PC-9 (cell line): ENCODE results near the gene HMGCS1. TPM values are rescaled to one million over a fixed set of nuclear protein-coding genes. Genes with fewer than 3 reads are reported as not detected.

Source experiments
- BruUV-seq: library from RNA; stranded (reverse); fragments of 400-500 nt; replicated peaks from 2 replicates; lab custom pipeline; 2021; lab: Mats Ljungman, UMichigan
- CTCF ChIA-PET: fragments of 300-600 bp; sonication (Branson Sonifier 250); formaldehyde crosslinking; loops from one replicate; lab custom pipeline; 2022; ENCODE audit warnings: antibody characterized with exemption; lab: Charles Lee
- POLR2A ChIA-PET: fragments of 300-600 bp; sonication (Branson Sonifier 250); formaldehyde crosslinking; loops from one replicate; lab custom pipeline; 2022; ENCODE audit warnings: antibody characterized with exemption; ENCODE audit not compliant: unreplicated experiment; lab: Charles Lee
- DNase-seq, 2 experiments: peaks; one replicate each; pipeline versions ENCODE4 v3.0.0 to v3.0.0-alpha.2; 2015 to 2022; ENCODE audit warnings: mixed read lengths in 1 of 2
- H2AFZ ChIP-seq: fragments of 200-600 bp; sonication (generic); 2 replicates; pipeline ENCODE4 v1.8.1; 2017; ENCODE audit warnings: antibody characterized with exemption
- H3F3A ChIP-seq: fragments of 200-600 bp; sonication (generic); 2 replicates; pipeline ENCODE4 v1.8.1; 2017; ENCODE audit warnings: antibody characterized with exemption, mild to moderate bottlenecking, low read depth; ENCODE audit not compliant: insufficient read depth
- H3K27ac ChIP-seq: fragments of 200-600 bp; sonication (generic); 2 replicates; pipeline ENCODE4 v1.6.1; 2016; ENCODE audit warnings: mixed run types
- H3K27me3 ChIP-seq: fragments of 200-600 bp; sonication (generic); 2 replicates; pipeline ENCODE4 v1.6.1; 2016; ENCODE audit warnings: low read depth, mixed run types; ENCODE audit not compliant: insufficient read depth
- H3K36me3 ChIP-seq: fragments of 200-600 bp; sonication (generic); 2 replicates; pipeline ENCODE4 v1.6.1; 2016; ENCODE audit warnings: low read depth, mixed run types
- H3K4me1 ChIP-seq: fragments of 200-600 bp; sonication (generic); replicated peaks from 2 replicates; pipeline ENCODE4 v1.6.1; 2016; ENCODE audit warnings: mixed run types; ENCODE audit not compliant: insufficient read depth
- H3K4me2 ChIP-seq: fragments of 200-600 bp; sonication (generic); 2 replicates; pipeline ENCODE4 v1.6.1; 2017; ENCODE audit warnings: mixed run types
- H3K4me3 ChIP-seq: fragments of 200-600 bp; sonication (generic); 2 replicates; pipeline ENCODE4 v1.6.1; 2016; ENCODE audit warnings: mixed run types
- H3K79me2 ChIP-seq: fragments of 200-600 bp; sonication (generic); 2 replicates; pipeline ENCODE4 v1.6.1; 2017; ENCODE audit warnings: low read depth, mixed run types
- H3K9me2 ChIP-seq: fragments of 200-600 bp; sonication (generic); 2 replicates; pipeline ENCODE4 v1.8.1; 2017; ENCODE audit warnings: mild to moderate bottlenecking; ENCODE audit not compliant: insufficient read depth
- H3K9me3 ChIP-seq: fragments of 200-600 bp; sonication (generic); 2 replicates; pipeline ENCODE4 v1.8.1; 2016; ENCODE audit warnings: low read depth; ENCODE audit not compliant: insufficient read depth
- H4K20me1 ChIP-seq: fragments of 200-600 bp; sonication (generic); 2 replicates; pipeline ENCODE4 v1.8.1; 2017; ENCODE audit not compliant: insufficient read depth
- EZH2 ChIP-seq: fragments of 200-600 bp; sonication (generic); IDR thresholded peaks from 2 replicates; pipeline ENCODE4 v1.8.0; 2017; ENCODE audit warnings: antibody characterized with exemption, low read depth
- intact Hi-C: fragments of 100-400 bp; cut with micrococcal nuclease; formaldehyde crosslinking; loops from one replicate; pipeline ENCODE4 v1.10.0; 2022; ENCODE audit not compliant: unreplicated experiment
- total RNA-seq: library from RNA; stranded (reverse); gene quantifications from 2 replicates; pipeline ENCODE4 v1.2.3, GENCODE V29; 2021
- TF ChIP-seq, protein P1 (sequence below): fragments of 200-600 bp; sonication (generic); conservative IDR thresholded peaks from 2 replicates; pipeline ENCODE4 v1.6.1; 2017; ENCODE audit warnings: mixed run types, antibody characterized with exemption, mild to moderate bottlenecking, moderate library complexity

HMGCS1 gene
- total RNA-seq, 1 experiment from 2014 or later: 189 TPM

DNA sequence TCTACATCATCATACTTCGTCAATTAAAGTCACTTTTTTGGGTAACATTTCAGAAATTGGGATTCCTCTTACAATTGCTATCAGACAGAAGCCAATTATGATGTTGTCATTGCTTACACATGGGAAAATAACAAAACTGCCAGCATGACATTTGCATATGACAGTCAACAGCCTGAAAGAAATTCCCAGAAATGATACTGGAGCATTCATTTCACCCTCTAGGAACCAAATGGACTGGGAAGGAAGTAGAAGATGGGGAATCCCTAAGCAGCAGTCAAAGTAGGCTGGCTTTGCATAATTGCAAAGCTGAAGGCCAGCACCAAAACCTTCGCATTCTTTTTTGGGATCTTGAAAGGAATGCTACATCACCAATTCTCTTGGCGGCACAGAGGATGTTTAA, 10.7 kb downstream of the HMGCS1 start:
- H3K9me3 ChIP-seq: no peaks in the 10 kb centered on the region
- intact Hi-C loops: no loop called here
- H3K27ac ChIP-seq: no peak overlapping the region
- CTCF ChIA-PET: no interaction called here
- no peak overlapping the region for H3K4me3 ChIP-seq
- TF ChIP-seq, protein P1, sequence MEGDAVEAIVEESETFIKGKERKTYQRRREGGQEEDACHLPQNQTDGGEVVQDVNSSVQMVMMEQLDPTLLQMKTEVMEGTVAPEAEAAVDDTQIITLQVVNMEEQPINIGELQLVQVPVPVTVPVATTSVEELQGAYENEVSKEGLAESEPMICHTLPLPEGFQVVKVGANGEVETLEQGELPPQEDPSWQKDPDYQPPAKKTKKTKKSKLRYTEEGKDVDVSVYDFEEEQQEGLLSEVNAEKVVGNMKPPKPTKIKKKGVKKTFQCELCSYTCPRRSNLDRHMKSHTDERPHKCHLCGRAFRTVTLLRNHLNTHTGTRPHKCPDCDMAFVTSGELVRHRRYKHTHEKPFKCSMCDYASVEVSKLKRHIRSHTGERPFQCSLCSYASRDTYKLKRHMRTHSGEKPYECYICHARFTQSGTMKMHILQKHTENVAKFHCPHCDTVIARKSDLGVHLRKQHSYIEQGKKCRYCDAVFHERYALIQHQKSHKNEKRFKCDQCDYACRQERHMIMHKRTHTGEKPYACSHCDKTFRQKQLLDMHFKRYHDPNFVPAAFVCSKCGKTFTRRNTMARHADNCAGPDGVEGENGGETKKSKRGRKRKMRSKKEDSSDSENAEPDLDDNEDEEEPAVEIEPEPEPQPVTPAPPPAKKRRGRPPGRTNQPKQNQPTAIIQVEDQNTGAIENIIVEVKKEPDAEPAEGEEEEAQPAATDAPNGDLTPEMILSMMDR: no peak
- TF ChIP-seq EZH2: no peak
- no peak overlapping the region for H3K4me2 ChIP-seq
- peaks cover 90% of the 10 kb centered on the region for H4K20me1 ChIP-seq
- peaks cover 25% of the 10 kb centered on the region; the same call in 1 of the 2 replicates for H3F3A ChIP-seq
- DNase-seq: no peak
- no TSS peak for BruUV-seq
- H2AFZ ChIP-seq: no peak overlapping the region
- H3K27me3 ChIP-seq: no peaks in the 10 kb centered on the region
- peaks cover 95% of the 10 kb centered on the region for H3K79me2 ChIP-seq
- peaks cover 69% of the 10 kb centered on the region for H3K36me3 ChIP-seq
- H3K4me1 ChIP-seq: no peaks in the 10 kb centered on the region
- POLR2A ChIA-PET: interaction anchor here (0.6 kb wide), 1 partner anchor 286 kb away, joined by 4 read pairs; no protein-coding TSS in a partner anchor
- no peaks in the 10 kb centered on the region for H3K9me2 ChIP-seq

DNA sequence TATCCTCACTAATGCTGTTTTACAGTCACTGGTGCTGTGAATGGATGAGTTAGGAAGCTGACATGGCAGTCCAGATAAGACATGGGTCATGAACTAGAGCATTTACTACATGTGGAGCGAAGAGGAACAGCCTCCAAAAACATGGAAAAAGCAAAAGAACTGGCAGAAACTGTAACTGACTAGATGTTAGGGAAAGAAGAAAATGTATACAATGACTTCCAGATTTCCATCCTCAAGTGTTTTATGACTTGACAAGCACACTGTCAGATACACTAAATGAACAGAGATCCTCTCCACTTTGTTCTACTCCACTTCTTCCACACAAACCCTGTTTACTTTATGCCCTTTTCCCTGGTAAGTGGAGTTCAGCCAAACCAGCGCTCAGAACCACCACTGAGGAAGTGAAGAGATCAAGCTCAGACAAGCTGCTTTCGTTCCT, 11.5 kb downstream of the HMGCS1 start:
- Histone ChIP-seq H3K27ac (no peak overlapping the region), H3K79me2 (peaks cover 87% of the 10 kb centered on the region), H3K9me3 (no peaks in the 10 kb centered on the region), H3K27me3 (no peaks in the 10 kb centered on the region), H3F3A (peaks cover 20% of the 10 kb centered on the region; the same call in 1 of the 2 replicates), H3K4me3 (no peak overlapping the region), H3K9me2 (no peaks in the 10 kb centered on the region), H4K20me1 (peaks cover 82% of the 10 kb centered on the region), H3K36me3 (peaks cover 74% of the 10 kb centered on the region), H2AFZ (no peak overlapping the region), H3K4me2 (no peak overlapping the region), H3K4me1 (no peaks in the 10 kb centered on the region)
- intact Hi-C loops: no loop called here
- no peak for DNase-seq
- ChIA-PET POLR2A (interaction anchor here (1.2 kb wide), 1 partner anchor 180 kb away, joined by 4 read pairs; no protein-coding TSS in a partner anchor), CTCF (no interaction called here)
- no TSS peak for BruUV-seq
- no peak for TF ChIP-seq EZH2
- TF ChIP-seq, protein P1: no peak

DNA sequence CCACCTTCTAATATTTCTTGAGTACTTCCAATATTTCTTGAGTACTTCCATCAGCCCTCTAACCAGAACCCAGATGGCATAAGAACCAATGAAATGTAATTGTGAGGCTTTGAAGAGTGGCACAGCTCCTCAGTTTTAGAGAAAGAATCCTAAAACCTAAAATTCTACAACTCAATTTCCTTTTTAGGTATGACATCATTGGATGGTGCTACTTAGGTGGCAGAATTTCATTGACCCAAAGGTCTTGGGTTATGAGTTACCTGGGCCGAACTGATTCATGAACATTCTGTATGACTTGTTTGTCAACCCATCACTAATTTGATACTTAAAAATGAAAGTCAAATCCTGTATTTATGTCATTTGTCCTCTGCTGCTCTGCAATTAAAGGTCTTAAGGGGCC, 13.1 kb downstream of the HMGCS1 start:
- no peaks in the 10 kb centered on the region for H3K9me3 ChIP-seq
- intact Hi-C loops: no loop called here
- H4K20me1 ChIP-seq: peaks cover 80% of the 10 kb centered on the region
- no peak for TF ChIP-seq EZH2
- TF ChIP-seq, protein P1: no peak
- ChIA-PET POLR2A (interaction anchor here (0.6 kb wide), 1 partner anchor 422 kb away, joined by 3 read pairs; no protein-coding TSS in a partner anchor), CTCF (interaction anchor here (0.7 kb wide), 1 partner anchor 111 kb away, joined by 3 read pairs; no protein-coding TSS in a partner anchor)
- no peak overlapping the region for H3K4me2 ChIP-seq
- H3K27me3 ChIP-seq: no peaks in the 10 kb centered on the region
- no peak for DNase-seq
- BruUV-seq: no TSS peak
- H3K79me2 ChIP-seq: peaks cover 77% of the 10 kb centered on the region
- no peak overlapping the region for H3K4me3 ChIP-seq
- no peak overlapping the region for H3K27ac ChIP-seq
- H3K4me1 ChIP-seq: peaks cover 2% of the 10 kb centered on the region
- H3F3A ChIP-seq: peaks cover 28% of the 10 kb centered on the region; the same call in 1 of the 2 replicates
- no peaks in the 10 kb centered on the region for H3K9me2 ChIP-seq
- H3K36me3 ChIP-seq: peaks cover 90% of the 10 kb centered on the region
- no peak overlapping the region for H2AFZ ChIP-seq
